ENCODE data around the gene TNNI3K.

The TNNI3K gene

GRCh38 chr1:74513411-74514300 lies 278.5 kb downstream of the TNNI3K start:
- DNase-seq (ENCODE audit: low read depth, low spot score) = no peak
- ChIA-PET CTCF (no interaction called here), POLR2A (no interaction called here)
- TF ChIP-seq CTCF (IDR thresholded peaks at IDR 0.05; ENCODE audit: insufficient read depth, low read length, missing control alignments) = no peak
- no peak overlapping the region for H3K4me3 ChIP-seq (ENCODE audit: low read depth, low read length)

GRCh38 chr1:74517599-74518051 lies 282.4 kb downstream of the TNNI3K start:
- no peak for TF ChIP-seq CTCF (IDR thresholded peaks at IDR 0.05; ENCODE audit: insufficient read depth, low read length, missing control alignments)
- CTCF ChIA-PET = no interaction called here
- POLR2A ChIA-PET = no interaction called here
- no peak overlapping the region for H3K4me3 ChIP-seq (ENCODE audit: low read depth, low read length)
- DNase-seq (ENCODE audit: low read depth, low spot score) = no peak

GRCh38 chr1:74522148-74522547 lies 287.0 kb downstream of the TNNI3K start:
- no peak for DNase-seq (ENCODE audit: low read depth, low spot score)
- no peak for TF ChIP-seq CTCF (IDR thresholded peaks at IDR 0.05; ENCODE audit: insufficient read depth, low read length, missing control alignments)
- CTCF ChIA-PET = no interaction called here
- no peak overlapping the region for H3K4me3 ChIP-seq (ENCODE audit: low read depth, low read length)
- POLR2A ChIA-PET = no interaction called here

GRCh38 chr1:74523873-74524480 lies 288.8 kb downstream of the TNNI3K start:
- ChIA-PET CTCF (no interaction called here), POLR2A (no interaction called here)
- H3K4me3 ChIP-seq (ENCODE audit: low read depth, low read length) = no peak overlapping the region
- no peak for TF ChIP-seq CTCF (IDR thresholded peaks at IDR 0.05; ENCODE audit: insufficient read depth, low read length, missing control alignments)
- no peak for DNase-seq (ENCODE audit: low read depth, low spot score)

- POLR2A ChIA-PET = no interaction called here
- DNase-seq (ENCODE audit: low read depth, low spot score) = no peak
- TF ChIP-seq CTCF (IDR thresholded peaks at IDR 0.05; ENCODE audit: insufficient read depth, low read length, missing control alignments) = no peak
- CTCF ChIA-PET = no interaction called here
- no peak overlapping the region for H3K4me3 ChIP-seq (ENCODE audit: low read depth, low read length)
Observed at GRCh38 chr1:74526708-74527107, 291.5 kb downstream of the TNNI3K start.

- POLR2A ChIA-PET = no interaction called here
Observed at GRCh38 chr1:74528123-74528522, 292.9 kb downstream of the TNNI3K start.

More at GRCh38 chr1:74528123-74528522, 292.9 kb downstream of the TNNI3K start:
- no peak for TF ChIP-seq CTCF (IDR thresholded peaks at IDR 0.05; ENCODE audit: insufficient read depth, low read length, missing control alignments)
- no peak overlapping the region for H3K4me3 ChIP-seq (ENCODE audit: low read depth, low read length)
- CTCF ChIA-PET = interaction anchor here (0.8 kb wide), 1 partner anchor 24 kb away, joined by 3 read pairs; no protein-coding TSS in a partner anchor
- DNase-seq (ENCODE audit: low read depth, low spot score) = no peak

Measured in AG04449 (cell line).